ENCODE measurements around the gene CACNB2.
"Not testable (repeated sequence)": the region's sequence is repeated elsewhere in the genome, so short reads cannot be mapped to it uniquely, and the experiment has no call there.

The CACNB2 gene

GRCh38 chr10:18202680-18203460 lies 62.6 kb downstream of the CACNB2 start:
- DNase-seq = no peak

GRCh38 chr10:18203471-18203870 lies 63.2 kb downstream of the CACNB2 start:
- DNase-seq = no peak

- no peak for DNase-seq
These were observed 64.0 kb downstream of the CACNB2 start for GRCh38 chr10:18204039-18204835.

GRCh38 chr10:18205098-18205834 lies 65.0 kb downstream of the CACNB2 start:
- no peak for DNase-seq

GRCh38 chr10:18208186-18208585 lies 68.0 kb downstream of the CACNB2 start:
- not testable (repeated sequence) for DNase-seq

GRCh38 chr10:18209241-18209640 lies 69.0 kb downstream of the CACNB2 start:
- no peak for DNase-seq

- DNase-seq = no peak
These were observed 70.5 kb downstream of the CACNB2 start for GRCh38 chr10:18210711-18211110.

GRCh38 chr10:18211862-18212261 lies 71.6 kb downstream of the CACNB2 start:
- DNase-seq = no peak

- DNase-seq = no peak
These were observed 73.0 kb downstream of the CACNB2 start for GRCh38 chr10:18213271-18213670.

- DNase-seq = peak; percentile 30 to 59
These were observed 74.7 kb downstream of the CACNB2 start for GRCh38 chr10:18214691-18215563.

GRCh38 chr10:18216482-18216881 lies 76.3 kb downstream of the CACNB2 start:
- peak in 1 of 2 donors; percentile 40 for DNase-seq

GRCh38 chr10:18217577-18217976 lies 77.4 kb downstream of the CACNB2 start:
- no peak for DNase-seq

GRCh38 chr10:18219146-18219545 lies 78.9 kb downstream of the CACNB2 start:
- no peak for DNase-seq

GRCh38 chr10:18221123-18221522 lies 80.9 kb downstream of the CACNB2 start:
- DNase-seq = no peak

GRCh38 chr10:18221882-18222281 lies 81.7 kb downstream of the CACNB2 start:
- no peak for DNase-seq

- DNase-seq = no peak
These were observed 82.6 kb downstream of the CACNB2 start for GRCh38 chr10:18222866-18223265.

GRCh38 chr10:18223898-18224297 lies 83.7 kb downstream of the CACNB2 start:
- no peak for DNase-seq

GRCh38 chr10:18224626-18225445 lies 84.6 kb downstream of the CACNB2 start:
- DNase-seq = no peak

- no peak for DNase-seq
These were observed 86.1 kb downstream of the CACNB2 start for GRCh38 chr10:18226336-18226735.

- DNase-seq = no peak
These were observed 89.6 kb downstream of the CACNB2 start for GRCh38 chr10:18229826-18230225.

GRCh38 chr10:18230794-18231193 lies 90.6 kb downstream of the CACNB2 start:
- no peak for DNase-seq
